MCF 10A (cell line): ENCODE results near the gene LTBP2. TPM values are rescaled to one million over a fixed set of nuclear protein-coding genes. Genes with fewer than 3 reads are reported as not detected.

Source experiments
- Bru-seq: library from RNA; stranded (reverse); fragments of 400-500 nt; gene quantifications from one replicate; lab custom pipeline; 2021; lab: Mats Ljungman, UMichigan
- BruChase-seq, 2 experiments: library from RNA; stranded (reverse); fragments of 400-500 nt; gene quantifications; one replicate each; lab custom pipeline; 2021; lab: Mats Ljungman, UMichigan
- BruUV-seq: library from RNA; stranded (reverse); fragments of 400-500 nt; replicated peaks from 2 replicates; lab custom pipeline; 2021; lab: Mats Ljungman, UMichigan
- CTCF ChIA-PET: fragments of 300-600 bp; sonication (Branson Sonifier 250); formaldehyde crosslinking; extraction: SDS; loops from one replicate; lab custom pipeline; 2021; ENCODE audit warnings: antibody characterized with exemption, inconsistent platforms; lab: Yijun Ruan, JAX
- POLR2A ChIA-PET: fragments of 300-600, 350-650 bp; sonication (Branson Sonifier 250); formaldehyde crosslinking; extraction: SDS; loops from one replicate; lab custom pipeline; 2020; ENCODE audit warnings: antibody characterized with exemption, inconsistent platforms; lab: Yijun Ruan, JAX
- DNase-seq: peaks from one replicate; pipeline ENCODE4 v3.0.0-alpha.2; 2018; ENCODE audit not compliant: unreplicated experiment
- H3K27ac Mint-ChIP-seq: one replicate; pipeline ENCODE4 v1.8.0; 2022; ENCODE audit warnings: mild to moderate bottlenecking, low read depth, mixed read lengths; ENCODE audit not compliant: unreplicated experiment
- H3K27me3 Mint-ChIP-seq: one replicate; pipeline ENCODE4 v1.8.0; 2022; ENCODE audit warnings: mixed read lengths; ENCODE audit not compliant: insufficient read depth, unreplicated experiment
- H3K36me3 Mint-ChIP-seq: one replicate; pipeline ENCODE4 v1.8.0; 2022; ENCODE audit warnings: mild to moderate bottlenecking, moderate library complexity, mixed read lengths; ENCODE audit not compliant: insufficient read depth, unreplicated experiment
- H3K4me1 Mint-ChIP-seq: one replicate; pipeline ENCODE4 v1.8.0; 2022; ENCODE audit warnings: mixed read lengths; ENCODE audit not compliant: insufficient read depth, unreplicated experiment
- H3K4me3 Mint-ChIP-seq: one replicate; pipeline ENCODE4 v1.8.0; 2022; ENCODE audit warnings: mild to moderate bottlenecking, moderate library complexity, mixed read lengths; ENCODE audit not compliant: unreplicated experiment
- H3K9me3 Mint-ChIP-seq: one replicate; pipeline ENCODE4 v1.8.0; 2022; ENCODE audit warnings: mixed read lengths; ENCODE audit not compliant: unreplicated experiment
- intact Hi-C: fragments of 100-400 bp; cut with micrococcal nuclease; formaldehyde crosslinking; loops from 2 replicates; pipeline ENCODE4 v1.14.1; 2022
- long read RNA-seq: library from polyadenylated mRNA; stranded (forward); transcript quantifications from one replicate; pipeline ENCODE4 v2.0.0, GENCODE V29; 2022
- total RNA-seq: library from RNA; stranded (reverse); gene quantifications from 2 replicates; pipeline ENCODE4 v1.2.3, GENCODE V29; 2022
- TF ChIP-seq, protein P1 (sequence below): fragments of 200-600 bp; IDR thresholded peaks from one replicate; pipeline ENCODE4 v1.8.0; 2022; ENCODE audit warnings: antibody characterized with exemption, mild to moderate bottlenecking; ENCODE audit not compliant: unreplicated experiment

LTBP2 gene
- total RNA-seq (9.1 and 16.8 TPM in 2 replicates), Bru-seq, nascent RNA (percentile 38 among the genes with signal in this experiment), BruChase-seq, experiment 1, labeled RNA remaining after a 6-hour chase (percentile 43 among the genes with signal in this experiment), BruChase-seq, experiment 2, labeled RNA remaining after a 2-hour chase (percentile 40 among the genes with signal in this experiment)
- long read RNA-seq, partial matches to known transcripts: 10 of 21 reads
- long read RNA-seq, other reads (novel, unspliced or antisense): 10 of 21 reads

DNA sequence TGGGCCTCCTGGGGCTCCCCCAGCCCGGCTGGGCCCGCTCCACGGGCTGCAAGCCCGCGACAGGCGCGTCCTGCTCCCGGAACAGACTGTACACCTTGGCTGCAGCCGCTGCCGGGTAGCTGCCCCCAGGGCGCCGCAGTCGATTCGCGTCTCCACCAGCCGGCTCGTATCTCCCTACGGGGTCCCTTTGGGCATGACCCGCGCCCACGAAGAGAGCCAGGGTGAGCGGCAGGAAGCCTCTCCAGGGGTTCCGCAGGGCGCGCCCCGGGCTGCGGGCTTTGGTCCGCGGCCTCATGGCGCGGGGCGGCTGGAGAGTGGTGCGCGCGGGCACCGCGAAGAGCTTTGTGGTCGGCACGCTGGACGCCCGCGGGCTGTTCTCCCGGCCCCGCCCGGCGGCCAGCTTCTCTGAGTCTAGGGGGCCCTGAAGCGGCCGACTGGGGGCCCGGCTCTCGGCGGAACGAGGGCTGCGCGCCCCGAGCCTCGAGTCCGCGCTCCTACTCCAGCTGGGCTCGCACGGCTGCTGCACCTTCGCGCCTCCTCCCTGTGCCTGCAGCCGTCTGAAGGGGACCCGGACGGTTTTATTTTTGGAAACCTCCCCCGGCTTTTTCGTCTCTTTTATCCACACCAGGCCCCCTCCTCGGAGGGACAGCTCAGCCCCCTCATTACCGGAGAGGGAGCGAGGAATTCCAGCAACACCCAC lies at the start of gene LTBP2:
LTBP2 (minus strand) TSS at position 588 of the 700 bp plus-strand sequence; CDS start at position 295, 293 bp downstream.
- Mint-ChIP-seq H3K4me3 (peak within 1 kb of the TSS; percentile 69), H3K4me1 (peaks cover 45% of the 10 kb centered on the region), H3K27ac (no peak within 1 kb of the TSS), H3K36me3 (no peaks in the 10 kb centered on the region), H3K27me3 (no peaks in the 10 kb centered on the region), H3K9me3 (no peaks in the 10 kb centered on the region)
- TF ChIP-seq, protein P1, sequence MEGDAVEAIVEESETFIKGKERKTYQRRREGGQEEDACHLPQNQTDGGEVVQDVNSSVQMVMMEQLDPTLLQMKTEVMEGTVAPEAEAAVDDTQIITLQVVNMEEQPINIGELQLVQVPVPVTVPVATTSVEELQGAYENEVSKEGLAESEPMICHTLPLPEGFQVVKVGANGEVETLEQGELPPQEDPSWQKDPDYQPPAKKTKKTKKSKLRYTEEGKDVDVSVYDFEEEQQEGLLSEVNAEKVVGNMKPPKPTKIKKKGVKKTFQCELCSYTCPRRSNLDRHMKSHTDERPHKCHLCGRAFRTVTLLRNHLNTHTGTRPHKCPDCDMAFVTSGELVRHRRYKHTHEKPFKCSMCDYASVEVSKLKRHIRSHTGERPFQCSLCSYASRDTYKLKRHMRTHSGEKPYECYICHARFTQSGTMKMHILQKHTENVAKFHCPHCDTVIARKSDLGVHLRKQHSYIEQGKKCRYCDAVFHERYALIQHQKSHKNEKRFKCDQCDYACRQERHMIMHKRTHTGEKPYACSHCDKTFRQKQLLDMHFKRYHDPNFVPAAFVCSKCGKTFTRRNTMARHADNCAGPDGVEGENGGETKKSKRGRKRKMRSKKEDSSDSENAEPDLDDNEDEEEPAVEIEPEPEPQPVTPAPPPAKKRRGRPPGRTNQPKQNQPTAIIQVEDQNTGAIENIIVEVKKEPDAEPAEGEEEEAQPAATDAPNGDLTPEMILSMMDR: no peak
- ChIA-PET CTCF (interaction anchor here (0.7 to 3.0 kb wide), 17 partner anchors 10 to 311 kb away, joined by 3 to 23 read pairs (median 3); no protein-coding TSS in a partner anchor), POLR2A (interaction anchor here (1.5 to 1.6 kb wide), 2 partner anchors 39 to 152 kb away, joined by 4 to 6 read pairs; partner anchors contain the start of gene YLPM1)
- BruUV-seq: no TSS peak
- intact Hi-C loops: no loop called here
- DNase-seq: peak; percentile 29

DNA sequence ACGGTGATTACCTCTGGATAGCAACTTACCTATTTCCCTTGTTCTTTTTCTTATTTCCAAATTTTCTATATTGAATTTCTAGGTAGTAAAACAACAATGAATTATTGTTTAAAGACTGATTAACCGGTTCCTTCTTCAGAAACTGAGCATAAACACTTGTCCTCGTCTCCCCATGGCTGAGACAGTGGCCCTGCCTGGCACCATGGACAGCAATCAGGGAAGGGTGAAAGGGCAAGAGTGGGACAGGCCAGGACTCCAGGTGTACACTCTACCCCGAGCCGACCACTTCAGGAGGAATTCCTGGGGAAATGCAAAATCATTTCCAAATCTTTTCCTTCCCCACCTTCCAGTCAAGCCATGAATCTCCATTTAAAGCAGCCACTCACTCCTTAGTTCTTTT lies 48.8 kb upstream of the LTBP2 start:
- DNase-seq: no peak
- Mint-ChIP-seq H3K36me3 (peaks cover 56% of the 10 kb centered on the region), H3K27ac (no peak overlapping the region), H3K4me1 (peaks cover 17% of the 10 kb centered on the region), H3K9me3 (no peaks in the 10 kb centered on the region), H3K27me3 (no peaks in the 10 kb centered on the region), H3K4me3 (no peak overlapping the region)
- TF ChIP-seq, protein P1: no peak
- BruUV-seq: no TSS peak
- POLR2A ChIA-PET: no interaction called here
- intact Hi-C loops: no loop called here
- CTCF ChIA-PET: interaction anchor here (1.2 kb wide), 1 partner anchor 74 kb away, joined by 5 read pairs; no protein-coding TSS in a partner anchor

DNA sequence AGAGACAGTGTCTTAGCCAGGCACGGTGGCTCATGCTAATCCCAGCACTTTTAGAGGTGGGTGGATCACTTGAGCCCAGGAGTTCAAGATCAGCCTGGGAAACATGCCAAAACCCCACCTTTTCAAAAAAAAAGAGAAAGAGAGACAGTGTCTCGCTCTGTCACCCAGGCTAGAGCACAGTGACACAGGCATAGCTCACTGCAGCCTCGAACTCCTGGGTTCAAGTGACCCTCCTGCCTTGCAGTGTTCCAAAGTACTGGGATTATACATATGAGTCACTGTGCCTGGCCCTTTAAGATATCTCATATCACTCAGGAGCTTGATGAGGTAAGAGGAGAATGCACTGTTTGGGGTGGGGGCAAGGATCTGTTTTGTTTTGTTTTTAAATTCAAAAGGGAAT lies 48.1 kb upstream of the LTBP2 start:
- CTCF ChIA-PET: interaction anchor here (0.6 to 1.2 kb wide), 2 partner anchors 30 to 74 kb away, joined by 3 to 5 read pairs; no protein-coding TSS in a partner anchor
- no peak overlapping the region for H3K27ac Mint-ChIP-seq
- no peak for DNase-seq
- BruUV-seq: no TSS peak
- H3K27me3 Mint-ChIP-seq: no peaks in the 10 kb centered on the region
- peaks cover 49% of the 10 kb centered on the region for H3K36me3 Mint-ChIP-seq
- intact Hi-C loops: no loop called here
- POLR2A ChIA-PET: no interaction called here
- TF ChIP-seq, protein P1: no peak
- H3K4me3 Mint-ChIP-seq: no peak overlapping the region
- H3K4me1 Mint-ChIP-seq: peaks cover 24% of the 10 kb centered on the region
- H3K9me3 Mint-ChIP-seq: no peaks in the 10 kb centered on the region
